Natural killer cell (primary cell): ENCODE results near the gene NFASC. TPM values are rescaled to one million over a fixed set of nuclear protein-coding genes. Genes with fewer than 3 reads are reported as not detected.

Experiments used
- ATAC-seq, 3 donors: fragments of 150-1000 bp in 2 of 3; fragments of 200-7000 bp in 1 of 3; cut with Tn5 transposase; 1 replicate in 1 of 3; 2 replicates in 2 of 3; pipeline ENCODE4 v1.10.0; 2021; ENCODE audit warnings: mild to moderate bottlenecking in 2 of 3, moderate library complexity in 2 of 3
- DNase-seq, 2 donors: peaks; one replicate each; pipeline versions ENCODE4 v3.0.0 to v3.0.0-alpha.2; 2013 to 2021; ENCODE audit warnings: mixed read lengths in 1 of 2
- H3K27ac ChIP-seq: one replicate; pipeline ENCODE4 v1.5.1; 2013; ENCODE audit warnings: mild to moderate bottlenecking, low read length
- H3K27me3 ChIP-seq: one replicate; pipeline ENCODE4 v1.6.1; 2013; ENCODE audit warnings: low read length; ENCODE audit not compliant: control insufficient read depth, insufficient read depth
- H3K36me3 ChIP-seq: one replicate; pipeline ENCODE4 v1.6.1; 2013; ENCODE audit warnings: low read length; ENCODE audit not compliant: control insufficient read depth, insufficient read depth
- H3K4me1 ChIP-seq: one replicate; pipeline ENCODE4 v1.6.1; 2013; ENCODE audit warnings: low read length; ENCODE audit not compliant: control insufficient read depth, insufficient read depth
- H3K4me3 ChIP-seq: one replicate; pipeline ENCODE4 v1.5.1; 2013; ENCODE audit warnings: low read length
- H3K9me3 ChIP-seq: one replicate; pipeline ENCODE4 v1.6.1; 2013; ENCODE audit warnings: low read length; ENCODE audit not compliant: control insufficient read depth, insufficient read depth
- H3K27ac Mint-ChIP-seq, 2 donors: one replicate each; pipeline ENCODE4 v1.8.0; 2022; ENCODE audit warnings: mild to moderate bottlenecking in 2 of 2, mixed read lengths in 2 of 2, moderate library complexity in 1 of 2
- H3K27me3 Mint-ChIP-seq, 2 donors: one replicate each; pipeline ENCODE4 v1.8.0; 2022; ENCODE audit warnings: low read depth in 2 of 2, mixed read lengths in 2 of 2
- H3K36me3 Mint-ChIP-seq: one replicate; pipeline ENCODE4 v1.8.0; 2022; ENCODE audit warnings: mixed read lengths
- H3K4me1 Mint-ChIP-seq, 2 donors: one replicate each; pipeline ENCODE4 v1.8.0; 2022; ENCODE audit warnings: mixed read lengths in 2 of 2
- H3K4me3 Mint-ChIP-seq: one replicate; pipeline ENCODE4 v1.8.0; 2022; ENCODE audit warnings: mild to moderate bottlenecking, moderate library complexity, mixed read lengths
- H3K9me3 Mint-ChIP-seq, 2 donors: one replicate each; pipeline ENCODE4 v1.8.0; 2022; ENCODE audit warnings: mixed read lengths in 2 of 2
- CTCF ChIP-seq: fragments of 200-600 bp; IDR thresholded peaks from one replicate; pipeline ENCODE4 v1.8.0; 2022; ENCODE audit warnings: antibody characterized with exemption
- WGBS: methylation state at CpG from one replicate; pipeline ENCODE4 v1.1.7; 2013; ENCODE audit warnings: missing lambda C conversion rate; ENCODE audit not compliant: insufficient coverage; 5-methylcytosine and 5-hydroxymethylcytosine counted together
- intact Hi-C: fragments of 100-400 bp; cut with micrococcal nuclease; formaldehyde crosslinking; loops from one replicate; pipeline ENCODE4 v1.14.2; 2022
- total RNA-seq, 4 donors: library from RNA; stranded (reverse); fragments of 120-200 nt in 1 of 4; gene quantifications; one replicate each; pipeline versions ENCODE4 v1.2.3 to v1.2.4, GENCODE V29; 2013 to 2022

Gene NFASC
- total RNA-seq, 3 donors from 2014 or later (not counting 1 experiment from before 2014, with no cell fraction given), result 0.09 to 0.27 TPM; not detected in 1

DNA sequence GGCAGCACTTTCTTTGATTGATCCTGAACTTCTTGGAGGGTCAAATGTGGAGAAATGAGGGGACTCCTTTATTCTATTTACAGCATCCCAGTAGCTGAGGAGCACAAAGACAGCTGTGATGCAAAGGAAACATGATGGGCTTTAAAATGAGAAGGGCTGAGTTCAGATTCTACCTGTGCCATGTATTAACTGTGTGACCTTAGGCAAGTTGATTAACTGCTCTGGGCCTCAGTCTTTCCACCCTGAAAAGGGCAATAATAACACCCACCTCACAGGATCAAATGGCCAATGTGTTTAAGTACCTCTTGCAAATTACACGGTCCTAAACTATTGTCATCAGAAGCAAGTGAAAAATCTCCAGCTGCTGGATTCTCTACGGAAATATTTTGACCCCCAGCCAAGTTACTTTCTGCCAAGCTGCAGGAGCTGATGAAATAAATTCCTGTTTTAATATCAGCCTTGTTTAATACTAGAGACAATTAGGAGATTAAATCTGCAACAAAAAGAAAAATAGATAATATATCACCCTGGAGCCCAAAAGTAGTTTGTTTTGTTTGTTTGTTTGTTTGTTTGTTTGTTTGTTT, 197.9 kb downstream of the NFASC start:
- Histone ChIP-seq H3K9me3 (no peaks in the 10 kb centered on the region), H3K27ac (no peak overlapping the region), H3K4me3 (no peak overlapping the region), H3K36me3 (no peaks in the 10 kb centered on the region), H3K27me3 (no peaks in the 10 kb centered on the region), H3K4me1 (no peaks in the 10 kb centered on the region)
- Mint-ChIP-seq H3K27ac (no peak overlapping the region), H3K27me3 (peaks cover 0 to 4% of the 10 kb centered on the region in 2 donors), H3K4me3 (no peak overlapping the region), H3K36me3 (no peaks in the 10 kb centered on the region), H3K9me3 (no peaks in the 10 kb centered on the region), H3K4me1 (no peaks in the 10 kb centered on the region)
- 81% methylated on average over 2 of the region's 2 CpGs for WGBS
- DNase-seq (no peak), ATAC-seq (no peak)
- no peak for TF ChIP-seq CTCF
- intact Hi-C loops, result loop anchor here (10.0 kb wide), 2 partner anchors 94 to 176 kb away; no protein-coding TSS in a partner anchor

- no peaks in the 10 kb centered on the region for H3K9me3 ChIP-seq
- no peaks in the 10 kb centered on the region for H3K4me1 Mint-ChIP-seq
- WGBS, result 93% methylated on average over 42 of the region's 42 CpGs
- no peak overlapping the region for H3K27ac ChIP-seq
- no peaks in the 10 kb centered on the region for H3K36me3 Mint-ChIP-seq
- H3K9me3 Mint-ChIP-seq, result no peaks in the 10 kb centered on the region
- ATAC-seq (no peak), DNase-seq (no peak)
- intact Hi-C loops, result loop anchor here (10.0 kb wide), 2 partner anchors 95 to 175 kb away; no protein-coding TSS in a partner anchor
- H3K27ac Mint-ChIP-seq, result no peak overlapping the region
- H3K27me3 ChIP-seq, result no peaks in the 10 kb centered on the region
- H3K4me3 ChIP-seq, result no peak overlapping the region
- H3K36me3 ChIP-seq, result no peaks in the 10 kb centered on the region
- no peak overlapping the region for H3K4me3 Mint-ChIP-seq
- peaks cover 0 to 4% of the 10 kb centered on the region in 2 donors for H3K27me3 Mint-ChIP-seq
- TF ChIP-seq CTCF, result no peak
- H3K4me1 ChIP-seq, result no peaks in the 10 kb centered on the region
These were observed 198.9 kb downstream of the NFASC start for GRCh38 chr1:205069371-205070125.

DNA sequence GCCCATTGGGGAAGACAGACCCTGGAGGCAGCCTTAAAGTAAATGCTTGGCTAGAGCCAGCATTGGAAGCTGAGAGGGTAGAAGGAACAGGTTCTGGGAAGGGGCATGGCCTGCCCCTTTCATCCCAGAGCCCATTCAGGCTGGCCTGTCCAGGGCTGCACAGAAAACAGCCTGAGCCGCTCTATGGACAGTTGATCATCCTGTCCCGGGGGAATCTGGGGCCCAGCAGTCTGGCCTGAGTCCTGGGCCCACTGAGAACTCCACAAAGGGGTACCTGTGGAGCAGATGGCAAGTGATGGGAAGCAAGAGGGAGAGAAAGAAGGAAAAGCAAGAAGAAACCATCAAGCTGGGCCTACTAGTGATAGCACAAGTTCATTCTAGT, 200.4 kb downstream of the NFASC start:
- WGBS, result 86% methylated on average over 2 of the region's 2 CpGs

More for the DNA sequence above, 200.4 kb downstream of the NFASC start:
- Histone ChIP-seq H3K4me3 (no peak overlapping the region), H3K36me3 (no peaks in the 10 kb centered on the region), H3K9me3 (no peaks in the 10 kb centered on the region), H3K27me3 (no peaks in the 10 kb centered on the region), H3K27ac (no peak overlapping the region), H3K4me1 (no peaks in the 10 kb centered on the region)
- H3K4me1 Mint-ChIP-seq, result no peaks in the 10 kb centered on the region
- intact Hi-C loops, result no loop called here
- H3K4me3 Mint-ChIP-seq, result no peak overlapping the region
- DNase-seq (no peak), ATAC-seq (no peak)
- no peak overlapping the region for H3K27ac Mint-ChIP-seq
- H3K9me3 Mint-ChIP-seq, result no peaks in the 10 kb centered on the region
- H3K27me3 Mint-ChIP-seq, result peaks cover 0 to 4% of the 10 kb centered on the region in 2 donors
- no peaks in the 10 kb centered on the region for H3K36me3 Mint-ChIP-seq
- no peak for TF ChIP-seq CTCF
